Activated CD4-positive, alpha-beta T cell treated with anti-CD3 and anti-CD28 coated beads for 36 hours (primary cell): Measurements from ENCODE around the gene RPS18. TPM values are rescaled to one million over a fixed set of nuclear protein-coding genes. Genes with fewer than 3 reads are reported as not detected.
"Not testable (repeated sequence)": the region's sequence is repeated elsewhere in the genome, so short reads cannot be mapped to it uniquely, and the experiment has no call there.

Experiments
- ATAC-seq: fragments of 200-7000 bp; cut with Tn5 transposase; one replicate; pipeline ENCODE4 v1.10.0; 2021; ENCODE audit warnings: mild to moderate bottlenecking, moderate library complexity
- CTCF ChIA-PET: fragments of 350-600 bp; sonication (Branson Sonifier 250); formaldehyde crosslinking; loops from one replicate; lab custom pipeline; 2021; ENCODE audit warnings: antibody characterized with exemption; lab: Charles Lee
- POLR2A ChIA-PET: fragments of 350-600 bp; sonication (Branson Sonifier 250); formaldehyde crosslinking; loops from one replicate; lab custom pipeline; 2021; ENCODE audit warnings: antibody characterized with exemption, inconsistent platforms; lab: Charles Lee
- DNase-seq: peaks from one replicate; pipeline ENCODE4 v3.0.0-alpha.2; 2020
- H3K27ac Mint-ChIP-seq: one replicate; pipeline ENCODE4 v1.8.0; 2021; ENCODE audit warnings: mixed read lengths
- H3K27me3 Mint-ChIP-seq: one replicate; pipeline ENCODE4 v1.8.0; 2021; ENCODE audit warnings: mixed read lengths
- H3K36me3 Mint-ChIP-seq: one replicate; pipeline ENCODE4 v1.8.0; 2021; ENCODE audit warnings: low read depth, mixed read lengths
- H3K4me1 Mint-ChIP-seq: one replicate; pipeline ENCODE4 v1.8.0; 2021; ENCODE audit warnings: mixed read lengths
- H3K4me3 Mint-ChIP-seq: one replicate; pipeline ENCODE4 v1.8.0; 2021; ENCODE audit warnings: mild to moderate bottlenecking, moderate library complexity, mixed read lengths
- H3K9me3 Mint-ChIP-seq: one replicate; pipeline ENCODE4 v1.8.0; 2021; ENCODE audit warnings: low read depth, mixed read lengths
- intact Hi-C, 2 experiments: fragments of 100-400 bp; cut with DNase I in 1 of 2; cut with micrococcal nuclease in 1 of 2; formaldehyde crosslinking; loops; one replicate each; pipeline versions ENCODE4 v1.14.2 to v1.15.1; 2022 to 2024; cut with DNase I, micrococcal nuclease
- total RNA-seq, 2 experiments: library from RNA; stranded (reverse); gene quantifications; one replicate each; pipeline ENCODE4 v1.2.3, GENCODE V29; 2021

Gene RPS18
- total RNA-seq, 2 experiments from 2014 or later, result 2,706 to 4,631 TPM

- peak overlapping the region; percentile 91 for H3K4me3 Mint-ChIP-seq
- POLR2A ChIA-PET, result interaction anchor here (0.7 to 2.9 kb wide), 12 partner anchors 23 to 1259 kb away, joined by 3 to 19 read pairs (median 6); partner anchors contain the start of genes B3GALT4, HSD17B8, RING1 and RPS18
- CTCF ChIA-PET, result interaction anchor here (0.6 to 8.3 kb wide), 44 partner anchors 10 to 939 kb away, joined by 3 to 77 read pairs (median 4); partner anchors contain the start of genes B3GALT4, HSD17B8, PFDN6 and RING1
- peak; percentile 99 for DNase-seq
- H3K27ac Mint-ChIP-seq, result peak overlapping the region; percentile 96
- ATAC-seq, result peak; percentile 93
- H3K36me3 Mint-ChIP-seq, result peaks cover 23% of the 10 kb centered on the region
- peaks cover 41% of the 10 kb centered on the region for H3K4me1 Mint-ChIP-seq
- H3K27me3 Mint-ChIP-seq, result peaks cover 3% of the 10 kb centered on the region
- H3K9me3 Mint-ChIP-seq, result no peaks in the 10 kb centered on the region
- intact Hi-C loops, result loop anchor here (1.0 to 2.0 kb wide), 19 partner anchors 22 to 396 kb away; partner anchors contain the start of genes VPS52 (in 2 of the 2), BRD2 (in 1 of the 2), KIFC1 (in 1 of the 2) and PFDN6 (in 1 of the 2)
Observed at GRCh38 chr6:33248932-33249731, 22.7 kb upstream of the RPS18 start.

- H3K4me3 Mint-ChIP-seq, result peak overlapping the region; percentile 91
- H3K9me3 Mint-ChIP-seq, result no peaks in the 10 kb centered on the region
- H3K36me3 Mint-ChIP-seq, result peaks cover 23% of the 10 kb centered on the region
- DNase-seq, result peak; percentile 51
- ATAC-seq, result no peak
- H3K4me1 Mint-ChIP-seq, result peaks cover 41% of the 10 kb centered on the region
- ChIA-PET POLR2A (interaction anchor here (0.6 to 2.9 kb wide), 14 partner anchors 22 to 1258 kb away, joined by 3 to 19 read pairs (median 5); partner anchors contain the start of genes B3GALT4, HSD17B8, PFDN6 and RING1), CTCF (interaction anchor here (0.6 to 8.3 kb wide), 22 partner anchors 11 to 940 kb away, joined by 3 to 77 read pairs (median 6); partner anchors contain the start of genes B3GALT4, PFDN6, RING1 and RPS18)
- peak overlapping the region; percentile 95 for H3K27ac Mint-ChIP-seq
- intact Hi-C loops, result loop anchor here (1.0 to 2.0 kb wide), 13 partner anchors 21 to 397 kb away; partner anchors contain the start of genes VPS52 (in 2 of the 2), KIFC1 (in 1 of the 2), PFDN6 (in 1 of the 2) and RING1 (in 1 of the 2)
- H3K27me3 Mint-ChIP-seq, result peaks cover 3% of the 10 kb centered on the region
Observed at GRCh38 chr6:33249732-33250630, 21.9 kb upstream of the RPS18 start.

GRCh38 chr6:33250731-33251130 is 21.1 kb upstream of the RPS18 start:
- Mint-ChIP-seq H3K4me3 (peak overlapping the region; percentile 91), H3K9me3 (no peaks in the 10 kb centered on the region), H3K36me3 (peaks cover 23% of the 10 kb centered on the region), H3K4me1 (peaks cover 41% of the 10 kb centered on the region), H3K27me3 (peaks cover 3% of the 10 kb centered on the region), H3K27ac (peak overlapping the region; percentile 95)
- DNase-seq (no peak), ATAC-seq (no peak)
- ChIA-PET POLR2A (interaction anchor here (0.7 to 2.9 kb wide), 7 partner anchors 20 to 266 kb away, joined by 3 to 19 read pairs (median 5); partner anchors contain the start of genes B3GALT4, HSD17B8, PFDN6 and WDR46), CTCF (interaction anchor here (1.0 to 8.3 kb wide), 10 partner anchors 21 to 238 kb away, joined by 3 to 77 read pairs (median 6); partner anchors contain the start of genes RING1, RPS18 and VPS52)
- intact Hi-C loops, result no loop called here

GRCh38 chr6:33251395-33252012 is 20.4 kb upstream of the RPS18 start:
- CTCF ChIA-PET, result interaction anchor here (1.2 to 8.3 kb wide), 3 partner anchors 93 to 237 kb away, joined by 3 to 77 read pairs (median 8); no protein-coding TSS in a partner anchor
- intact Hi-C loops, result no loop called here
- peak; percentile 30 for DNase-seq
- POLR2A ChIA-PET, result interaction anchor here (0.7 to 2.7 kb wide), 2 partner anchors 19 to 26 kb away, joined by 3 to 11 read pairs; partner anchors contain the start of gene B3GALT4
- Mint-ChIP-seq H3K4me3 (peak overlapping the region; percentile 2), H3K36me3 (peaks cover 23% of the 10 kb centered on the region), H3K9me3 (no peaks in the 10 kb centered on the region), H3K4me1 (peaks cover 41% of the 10 kb centered on the region), H3K27me3 (peaks cover 3% of the 10 kb centered on the region), H3K27ac (peak overlapping the region; percentile 40)
- ATAC-seq, result no peak

- Mint-ChIP-seq H3K4me3 (no peak overlapping the region), H3K9me3 (no peaks in the 10 kb centered on the region), H3K27me3 (no peaks in the 10 kb centered on the region), H3K27ac (no peak overlapping the region), H3K36me3 (peaks cover 25% of the 10 kb centered on the region), H3K4me1 (peaks cover 41% of the 10 kb centered on the region)
- ChIA-PET CTCF (interaction anchor here (0.9 kb wide), 1 partner anchor 47 kb away, joined by 3 read pairs; no protein-coding TSS in a partner anchor), POLR2A (no interaction called here)
- DNase-seq (no peak), ATAC-seq (no peak)
- intact Hi-C loops, result no loop called here
Observed at GRCh38 chr6:33252759-33253158, 19.1 kb upstream of the RPS18 start.

- ChIA-PET POLR2A (interaction anchor here (0.6 to 1.1 kb wide), 3 partner anchors 34 to 142 kb away, joined by 3 to 4 read pairs (median 3); partner anchors contain the start of gene WDR46), CTCF (interaction anchor here (0.6 to 0.9 kb wide), 2 partner anchors 17 to 107 kb away, joined by 3 to 4 read pairs; partner anchors contain the start of genes RPS18 and VPS52)
- peaks cover 28% of the 10 kb centered on the region for H3K4me1 Mint-ChIP-seq
- DNase-seq, result no peak
- peaks cover 26% of the 10 kb centered on the region for H3K36me3 Mint-ChIP-seq
- H3K4me3 Mint-ChIP-seq, result no peak overlapping the region
- ATAC-seq, result no peak
- no peaks in the 10 kb centered on the region for H3K27me3 Mint-ChIP-seq
- intact Hi-C loops, result no loop called here
- H3K9me3 Mint-ChIP-seq, result no peaks in the 10 kb centered on the region
- H3K27ac Mint-ChIP-seq, result no peak overlapping the region
Observed at GRCh38 chr6:33254591-33254990, 17.3 kb upstream of the RPS18 start.

GRCh38 chr6:33259032-33259431 is 12.8 kb upstream of the RPS18 start:
- POLR2A ChIA-PET, result no interaction called here
- no peak overlapping the region for H3K4me3 Mint-ChIP-seq
- CTCF ChIA-PET, result interaction anchor here (0.6 kb wide), 1 partner anchor 390 kb away, joined by 3 read pairs; no protein-coding TSS in a partner anchor
- intact Hi-C loops, result no loop called here
- peaks cover 31% of the 10 kb centered on the region for H3K36me3 Mint-ChIP-seq
- DNase-seq (no peak), ATAC-seq (no peak)
- no peak overlapping the region for H3K27ac Mint-ChIP-seq
- H3K9me3 Mint-ChIP-seq, result no peaks in the 10 kb centered on the region
- H3K4me1 Mint-ChIP-seq, result peaks cover 2% of the 10 kb centered on the region
- no peaks in the 10 kb centered on the region for H3K27me3 Mint-ChIP-seq

- H3K4me1 Mint-ChIP-seq, POLR2A ChIA-PET, ATAC-seq, H3K27ac Mint-ChIP-seq, H3K27me3 Mint-ChIP-seq, DNase-seq, H3K4me3 Mint-ChIP-seq, H3K9me3 Mint-ChIP-seq, intact Hi-C loops: not testable (repeated sequence)
- H3K36me3 Mint-ChIP-seq, result peaks cover 52% of the 10 kb centered on the region
- CTCF ChIA-PET, result interaction anchor here (2.0 to 2.2 kb wide), 3 partner anchors 9 to 15 kb away, joined by 4 to 7 read pairs (median 5); partner anchors contain the start of genes B3GALT4, RPS18 and VPS52
Observed at GRCh38 chr6:33262490-33262889, 9.4 kb upstream of the RPS18 start.

- Mint-ChIP-seq H3K27me3 (no peaks in the 10 kb centered on the region), H3K9me3 (no peaks in the 10 kb centered on the region), H3K27ac (no peak overlapping the region), H3K36me3 (peaks cover 59% of the 10 kb centered on the region), H3K4me3 (no peak overlapping the region), H3K4me1 (peaks cover 2% of the 10 kb centered on the region)
- intact Hi-C loops, result no loop called here
- no peak for DNase-seq
- POLR2A ChIA-PET, result no interaction called here
- CTCF ChIA-PET, result interaction anchor here (0.6 to 2.2 kb wide), 2 partner anchors 13 to 105 kb away, joined by 4 to 5 read pairs; partner anchors contain the start of gene B3GALT4
- ATAC-seq, result peak; percentile 57
Observed at GRCh38 chr6:33264015-33264414, 7.9 kb upstream of the RPS18 start.
